Activated CD4-positive, CD25-positive, alpha-beta regulatory T cell treated with anti-CD3 and anti-CD28 coated beads, Interleukin-2, amount 50 U/mL, for 24 hours (primary cell): ENCODE measurements around the gene SLC6A18.

Experiments
- ATAC-seq, 2 donors: fragments of 150-1000 bp; cut with Tn5 transposase; one replicate each; pipeline ENCODE4 v1.10.0; 2021; ENCODE audit warnings: mild to moderate bottlenecking in 1 of 2, moderate library complexity in 1 of 2

The SLC6A18 gene, protein sequence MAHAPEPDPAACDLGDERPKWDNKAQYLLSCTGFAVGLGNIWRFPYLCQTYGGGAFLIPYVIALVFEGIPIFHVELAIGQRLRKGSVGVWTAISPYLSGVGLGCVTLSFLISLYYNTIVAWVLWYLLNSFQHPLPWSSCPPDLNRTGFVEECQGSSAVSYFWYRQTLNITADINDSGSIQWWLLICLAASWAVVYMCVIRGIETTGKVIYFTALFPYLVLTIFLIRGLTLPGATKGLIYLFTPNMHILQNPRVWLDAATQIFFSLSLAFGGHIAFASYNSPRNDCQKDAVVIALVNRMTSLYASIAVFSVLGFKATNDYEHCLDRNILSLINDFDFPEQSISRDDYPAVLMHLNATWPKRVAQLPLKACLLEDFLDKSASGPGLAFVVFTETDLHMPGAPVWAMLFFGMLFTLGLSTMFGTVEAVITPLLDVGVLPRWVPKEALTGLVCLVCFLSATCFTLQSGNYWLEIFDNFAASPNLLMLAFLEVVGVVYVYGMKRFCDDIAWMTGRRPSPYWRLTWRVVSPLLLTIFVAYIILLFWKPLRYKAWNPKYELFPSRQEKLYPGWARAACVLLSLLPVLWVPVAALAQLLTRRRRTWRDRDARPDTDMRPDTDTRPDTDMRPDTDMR

DNA sequence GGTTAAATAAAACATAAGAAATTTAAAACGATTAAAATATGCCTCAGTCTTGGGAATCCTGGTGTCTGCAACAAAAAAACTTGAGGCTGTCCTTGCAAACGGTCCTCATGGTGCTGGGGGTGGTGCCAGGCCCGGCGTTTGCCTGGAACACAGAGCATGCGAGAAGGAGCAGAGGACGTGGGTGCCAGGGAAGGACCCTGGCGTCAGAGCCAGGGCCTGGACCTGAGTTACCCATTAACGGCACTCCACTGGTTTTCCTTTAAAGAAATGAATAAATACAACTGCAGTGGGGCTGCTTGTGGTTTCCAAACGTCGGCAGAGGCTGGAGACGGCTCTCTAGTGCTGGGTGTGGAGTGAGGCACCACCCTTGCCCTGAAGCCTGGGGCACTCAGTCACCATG, at the start of gene SLC6A18:
Gene SLC6A18 (plus strand): TSS at position 301 of the 400 bp plus-strand sequence. CDS start 97 bp downstream, at position 398.
- ATAC-seq = no peak

DNA sequence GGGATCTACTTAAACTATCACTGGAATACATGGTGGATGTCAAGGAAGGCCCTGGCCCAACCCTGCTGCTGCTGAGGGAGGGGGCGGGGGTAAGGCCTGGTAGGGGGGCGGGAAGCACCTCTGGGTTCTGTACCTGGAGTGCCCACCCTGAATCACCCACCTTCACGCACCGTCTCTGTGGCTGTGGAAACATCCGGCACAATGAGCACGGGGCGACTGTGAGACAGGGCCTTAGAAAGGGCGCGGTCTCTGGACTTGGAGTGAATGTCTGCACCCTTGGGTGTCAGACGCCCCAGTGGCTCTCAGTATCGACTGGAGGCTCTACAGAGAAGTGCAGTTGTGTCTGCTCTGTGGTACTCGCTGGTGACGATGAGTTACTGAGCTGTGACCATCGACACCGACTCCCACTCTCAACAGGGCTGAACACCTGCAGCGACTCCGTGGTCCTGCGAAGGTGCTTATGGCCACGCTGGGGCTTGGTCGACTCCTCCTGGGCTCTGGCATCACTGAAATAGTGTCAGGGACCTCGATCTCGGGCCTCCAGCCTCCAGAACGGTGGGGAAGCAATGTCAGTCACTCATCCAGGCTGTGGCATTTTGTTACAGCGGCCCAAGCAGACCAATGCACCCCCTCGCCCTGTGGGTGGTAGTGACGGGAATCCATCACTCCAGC, 49.2 kb upstream of the SLC6A18 start:
- ATAC-seq = no peak

DNA sequence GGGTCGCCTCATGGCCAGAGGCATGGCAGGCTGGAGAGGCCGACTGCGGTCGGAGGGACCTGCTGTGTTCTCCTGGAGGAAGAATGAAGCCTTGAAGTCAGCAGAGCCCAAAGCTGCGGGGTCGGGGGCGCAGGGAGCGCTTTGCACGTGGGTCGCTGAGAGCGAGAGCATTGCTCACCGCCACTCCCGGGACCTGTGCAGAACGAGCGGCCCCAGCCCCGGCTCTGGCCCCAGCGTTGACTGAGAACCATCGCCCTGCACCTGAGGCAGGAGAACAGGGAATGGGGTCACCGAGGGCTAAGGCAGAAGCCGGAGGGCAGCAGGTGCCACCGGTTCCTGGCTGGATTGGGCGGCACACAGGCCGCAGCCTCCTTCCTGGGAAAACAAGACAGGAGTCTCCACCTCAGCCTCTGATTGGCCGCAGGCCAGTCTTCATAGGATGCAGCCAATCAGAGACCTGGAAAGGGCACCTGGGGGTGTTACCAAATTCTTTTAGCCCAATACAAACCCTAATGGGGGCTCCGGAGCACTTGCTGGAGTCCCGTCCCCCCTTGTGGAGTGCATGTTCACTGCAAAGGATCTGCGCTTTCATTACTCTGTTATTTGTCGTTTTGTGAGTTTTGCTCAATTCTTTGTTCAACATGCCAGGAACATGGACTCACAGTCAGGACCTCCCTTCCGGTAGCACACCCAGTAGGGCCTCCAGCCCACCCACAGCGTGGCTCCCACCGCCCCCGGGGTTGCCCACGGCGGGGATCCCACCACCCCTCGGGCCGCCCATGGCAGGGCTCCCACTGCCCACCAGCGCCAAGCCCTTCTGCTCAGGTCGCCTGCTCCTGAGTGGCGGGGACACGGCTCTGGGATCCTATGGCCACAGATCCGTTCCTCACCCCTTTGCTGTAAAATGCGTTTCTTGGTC, 48.4 kb upstream of the SLC6A18 start:
- ATAC-seq = no peak

DNA sequence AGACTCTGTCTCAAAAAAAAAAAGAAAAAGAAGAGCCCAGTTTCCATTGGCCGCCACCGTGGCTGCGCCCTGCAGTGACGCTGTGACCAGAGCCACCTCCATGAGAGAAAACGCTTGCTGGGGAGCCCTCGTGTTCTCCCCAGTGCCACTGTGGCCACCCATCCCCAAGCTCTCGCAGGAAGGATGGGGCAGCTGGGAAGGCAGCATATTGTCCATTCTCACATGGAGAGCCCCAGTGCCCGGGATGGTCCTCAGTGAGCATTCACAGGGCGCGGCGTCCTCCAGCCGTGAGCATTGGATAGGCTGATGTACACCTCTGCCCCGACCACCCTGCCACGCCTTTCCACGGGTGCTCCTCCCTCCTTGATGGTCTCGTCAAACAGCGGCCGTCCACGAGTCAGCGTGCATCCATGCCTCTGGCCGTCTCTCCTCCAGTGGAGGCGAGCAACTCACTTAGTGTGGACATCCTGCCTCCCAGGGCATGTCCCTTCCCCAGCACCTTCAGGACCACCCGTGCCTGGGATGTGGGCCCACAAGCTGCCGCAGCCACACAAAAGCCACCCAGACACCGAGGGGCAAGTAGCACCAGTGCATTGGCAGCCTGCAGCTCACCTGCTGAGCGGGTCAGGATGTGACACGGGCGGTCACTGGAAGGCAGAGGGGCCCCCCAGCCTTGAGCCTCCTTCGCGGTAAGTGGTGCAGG, 47.2 kb upstream of the SLC6A18 start:
- no peak for ATAC-seq

DNA sequence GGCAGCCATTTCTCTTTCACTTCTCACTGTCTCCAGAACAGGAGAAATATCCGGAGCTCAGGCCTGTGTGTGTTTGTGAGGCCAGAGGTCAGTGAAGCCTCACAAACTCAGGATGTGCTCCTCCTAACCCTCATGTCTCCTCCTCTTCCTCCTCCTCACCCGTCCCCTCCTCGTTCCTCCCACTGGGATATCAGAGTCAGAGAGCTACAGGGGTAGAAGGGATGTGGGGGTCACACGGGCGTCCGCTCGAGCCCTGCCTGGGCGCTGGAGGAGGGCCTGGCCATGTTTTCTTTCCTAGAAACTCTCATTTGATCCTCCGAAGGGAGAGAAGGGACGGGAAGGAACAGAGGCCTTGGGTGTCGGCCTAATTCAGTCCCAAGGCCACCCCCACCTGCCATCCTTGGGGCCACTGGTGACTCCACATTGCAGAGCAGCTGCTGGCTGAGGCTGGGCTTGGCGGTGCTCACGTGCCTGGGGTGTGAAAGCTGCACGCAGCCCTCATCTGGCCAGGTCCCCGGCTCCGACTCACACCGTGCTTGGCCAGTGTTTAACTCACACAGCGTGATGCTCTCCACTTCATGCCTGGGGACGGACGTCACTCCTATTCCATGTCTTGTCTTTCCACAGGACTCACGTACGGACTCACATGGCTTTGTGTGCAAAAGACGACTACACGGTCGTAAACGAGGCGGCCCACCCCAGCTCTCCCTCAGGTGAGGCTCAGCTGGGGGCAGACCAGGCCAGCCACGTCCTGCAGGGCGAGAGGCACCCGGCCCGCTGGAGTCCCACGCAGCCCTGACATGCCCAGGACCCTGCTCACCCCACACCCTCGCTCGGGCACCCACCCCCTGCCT, 46.4 kb upstream of the SLC6A18 start:
- no peak for ATAC-seq

DNA sequence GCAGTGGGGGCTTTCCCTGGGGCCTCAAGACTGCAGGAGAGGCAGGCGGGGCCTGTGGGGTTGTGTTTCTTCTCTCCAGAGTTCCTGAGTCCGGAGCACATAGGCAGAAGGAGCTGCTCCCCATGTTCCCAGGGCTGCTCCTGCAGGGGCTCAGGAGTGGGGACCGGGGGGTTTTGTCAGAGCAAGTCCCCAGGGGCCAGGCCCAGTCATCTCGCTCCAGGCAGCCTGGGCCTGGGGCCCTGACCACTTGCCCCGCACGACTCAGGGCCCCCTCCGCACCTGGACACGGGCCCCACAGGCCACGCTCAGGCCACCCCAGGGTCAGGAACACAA, 45.8 kb upstream of the SLC6A18 start:
- ATAC-seq = no peak

DNA sequence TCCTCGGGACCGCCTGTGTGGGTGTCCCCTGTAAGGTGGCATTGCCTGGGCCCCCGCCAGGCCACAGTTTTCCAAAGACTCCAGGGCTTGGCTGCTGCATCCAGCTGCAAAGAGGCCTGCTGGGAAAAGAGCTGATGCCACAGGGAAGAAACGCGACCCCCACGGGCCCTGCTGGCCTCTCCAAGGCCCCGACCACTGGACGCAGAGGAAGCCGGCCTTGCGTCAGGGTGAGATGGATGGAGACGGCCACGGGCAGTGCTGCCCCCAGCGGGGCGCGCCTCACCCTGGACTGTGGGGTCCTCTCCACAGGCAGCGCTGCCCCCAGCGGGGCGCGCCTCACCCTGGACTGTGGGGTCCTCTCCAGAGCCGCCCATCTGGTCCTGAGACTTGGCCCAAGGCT, 45.1 kb upstream of the SLC6A18 start:
- no peak for ATAC-seq

DNA sequence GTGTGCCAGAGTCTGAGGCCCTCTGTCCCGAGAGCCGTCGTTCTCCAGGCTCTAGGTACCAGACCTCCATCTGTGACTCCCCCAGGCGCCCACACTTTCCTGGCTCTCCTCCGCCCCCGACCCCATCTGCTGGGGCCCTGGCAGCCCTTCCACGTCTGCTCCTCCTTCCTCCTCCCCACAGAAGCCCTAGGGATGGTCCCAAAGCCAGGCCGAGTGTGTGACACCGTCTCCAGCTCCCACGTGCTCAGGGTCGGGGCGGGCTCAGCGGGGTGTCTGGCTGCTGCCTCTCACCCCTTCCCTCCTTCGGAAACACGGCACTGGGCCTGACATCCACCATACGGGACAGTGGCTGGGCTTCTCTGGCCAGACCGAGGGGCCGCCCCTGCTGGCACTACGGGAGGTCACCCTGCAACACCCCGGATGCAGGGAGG, 44.3 kb upstream of the SLC6A18 start:
- no peak for ATAC-seq

DNA sequence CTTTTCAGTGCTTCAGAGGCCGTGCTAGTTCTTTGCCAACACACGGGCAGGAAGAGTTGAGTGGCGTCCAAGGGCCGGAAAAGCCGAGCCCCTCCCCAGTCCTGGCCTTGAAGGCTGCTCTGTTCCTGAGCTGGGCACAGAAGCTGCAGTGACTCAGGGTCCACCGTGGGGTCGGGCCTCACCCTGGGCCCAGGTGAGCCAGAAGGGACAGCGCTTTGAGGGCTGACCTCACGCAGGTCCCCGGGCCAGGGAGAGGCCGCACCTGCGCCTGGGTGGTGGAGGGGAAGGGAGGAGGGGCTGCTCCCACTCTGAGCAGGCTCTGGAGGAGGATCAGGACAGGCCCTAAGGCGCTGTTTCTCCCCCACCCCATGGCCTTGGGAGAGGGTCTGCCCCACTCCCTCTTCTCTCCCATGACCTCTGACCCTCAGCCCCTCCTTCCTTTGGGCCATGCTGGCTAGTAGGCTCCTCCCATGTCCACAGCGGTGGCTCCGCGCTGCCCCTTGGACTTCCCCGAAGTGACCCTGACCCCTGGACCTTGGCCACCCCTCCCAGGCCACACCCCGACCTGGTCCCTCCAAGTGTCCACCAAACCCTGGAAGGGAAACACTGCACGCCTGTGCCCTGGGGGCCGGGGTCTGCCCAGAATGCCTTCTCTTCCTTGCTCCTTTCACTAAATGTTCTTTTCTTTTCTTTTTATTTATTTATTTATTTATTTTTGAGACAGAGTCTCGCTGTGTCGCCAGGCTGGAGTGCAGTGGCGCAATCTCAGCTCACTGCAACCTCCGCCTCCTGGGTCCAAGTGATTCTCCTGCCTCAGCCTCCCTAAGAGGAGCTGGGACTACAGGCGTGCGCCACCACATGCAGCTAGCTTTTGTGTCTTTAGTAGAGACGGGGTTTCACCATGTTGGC, 43.5 kb upstream of the SLC6A18 start:
- ATAC-seq = no peak

DNA sequence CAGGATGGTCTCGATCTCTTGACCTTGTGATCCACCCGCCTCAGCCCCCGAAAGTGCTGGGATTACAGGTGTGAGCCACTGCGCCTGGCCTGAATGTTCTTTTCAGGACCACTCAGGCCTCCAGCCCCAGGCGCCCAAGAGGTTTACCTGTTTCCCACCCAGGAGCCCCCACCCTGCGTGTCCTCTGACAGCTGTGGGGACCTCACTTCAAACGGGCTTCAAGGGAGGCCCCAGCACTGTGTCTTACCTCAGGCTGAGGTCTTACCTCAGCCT, 42.9 kb upstream of the SLC6A18 start:
- no peak for ATAC-seq

DNA sequence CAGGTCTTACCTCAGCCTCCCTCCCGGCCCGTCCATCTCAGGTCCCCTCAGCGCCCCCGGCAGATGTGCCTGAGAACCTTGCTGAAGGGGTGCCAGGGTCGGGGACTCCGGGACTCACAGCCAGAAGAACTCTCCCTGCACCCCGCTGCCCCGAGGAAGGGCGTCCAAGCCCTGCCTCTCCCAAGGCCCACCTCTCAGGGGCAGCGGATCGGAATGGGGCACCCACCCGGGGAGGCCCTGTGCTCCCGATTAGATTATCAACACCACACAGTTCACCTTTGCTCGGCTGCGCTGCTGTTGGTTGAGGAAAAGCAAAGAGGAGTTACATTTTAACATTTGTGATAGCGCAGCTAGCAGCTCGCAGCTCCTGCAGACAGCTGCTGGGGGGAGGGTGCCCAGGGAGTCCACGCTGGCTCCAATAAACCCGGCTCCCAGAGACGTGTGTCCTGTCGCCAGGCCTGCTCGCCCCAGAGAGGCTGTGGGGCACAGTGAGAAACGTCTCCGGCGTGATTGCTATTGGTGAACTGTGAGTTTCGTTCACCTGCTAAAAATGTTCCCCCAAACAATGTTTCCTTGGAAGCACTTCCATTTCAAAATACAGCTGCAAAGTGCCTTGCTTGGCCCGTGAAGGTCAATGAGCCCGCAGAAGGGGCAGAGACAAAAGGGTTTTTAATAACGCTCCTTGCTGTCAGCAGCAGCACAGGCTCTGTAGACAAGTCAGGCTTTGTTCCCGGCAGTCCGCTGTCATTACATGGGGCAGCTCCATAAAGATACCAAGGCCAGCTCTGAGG, 42.4 kb upstream of the SLC6A18 start:
- ATAC-seq = no peak

DNA sequence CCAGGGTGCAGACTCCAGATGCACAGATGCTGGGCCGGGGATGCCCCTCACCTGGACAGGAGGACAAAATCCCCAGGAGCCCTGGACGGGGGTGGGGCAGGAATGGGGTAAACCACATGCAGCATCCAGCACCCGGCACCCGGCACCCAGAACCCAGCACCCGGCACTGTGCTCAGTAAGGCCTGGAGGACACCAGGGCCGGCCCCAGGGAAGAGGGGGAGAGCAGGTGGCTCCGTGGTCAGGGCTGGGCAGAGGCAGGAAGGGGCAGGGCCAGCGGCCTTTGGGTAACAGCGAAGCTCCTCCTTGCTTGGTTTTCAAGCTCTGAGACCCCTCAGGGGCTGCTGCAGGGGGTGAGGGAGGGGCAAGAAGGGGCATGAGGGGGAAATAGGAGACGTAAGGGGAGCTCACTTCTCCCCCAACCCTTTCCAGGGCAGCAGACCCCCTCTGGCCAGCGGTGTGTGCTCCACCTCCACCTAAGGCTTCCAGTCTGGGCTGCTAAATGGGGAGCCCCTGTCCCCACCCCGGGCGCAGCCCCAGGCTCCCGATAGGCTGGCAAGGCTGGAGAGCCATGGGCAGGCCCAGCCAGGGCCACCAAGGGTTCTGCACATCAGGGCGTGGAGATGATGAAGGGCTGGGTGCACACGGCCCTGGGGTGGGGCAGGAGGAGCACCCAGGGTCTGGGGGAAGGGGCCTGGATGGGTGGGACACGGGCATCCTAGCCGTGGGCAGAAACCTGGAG, 41.6 kb upstream of the SLC6A18 start:
- ATAC-seq = no peak

DNA sequence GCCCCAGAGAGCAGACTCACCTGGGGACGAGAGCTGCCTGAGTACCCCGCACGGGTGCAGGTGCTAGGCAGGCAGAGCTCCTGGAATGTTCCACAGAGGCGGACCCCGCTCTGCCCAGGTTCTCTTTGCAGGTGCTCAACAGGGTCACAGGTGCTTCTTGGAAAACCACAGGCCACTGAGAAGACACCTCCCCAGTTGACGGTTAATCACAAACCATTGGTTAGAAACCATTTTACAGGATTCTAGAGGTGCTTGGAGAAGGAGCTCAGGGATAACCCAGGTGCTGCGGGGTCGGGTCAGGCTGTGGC, 41.1 kb upstream of the SLC6A18 start:
- ATAC-seq = no peak

DNA sequence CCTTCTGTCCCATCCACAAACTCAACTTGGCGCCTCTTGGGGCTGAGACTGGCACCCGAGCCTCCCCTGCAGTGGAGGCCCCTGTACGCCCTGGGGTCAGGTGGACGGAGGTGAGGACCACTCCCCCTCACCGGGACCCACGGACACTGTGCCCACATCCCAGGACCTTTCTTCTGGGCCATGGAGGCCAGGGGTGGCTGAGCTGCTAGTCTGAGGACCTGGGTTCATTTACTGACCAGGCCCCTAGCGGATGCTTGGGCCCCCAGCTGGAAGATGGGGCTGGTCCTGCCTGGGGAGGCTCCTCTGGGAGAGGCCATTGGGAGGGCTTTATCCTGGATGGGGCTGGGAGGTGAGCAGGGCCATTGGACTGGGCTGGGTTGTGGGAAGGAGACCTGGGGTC, 40.7 kb upstream of the SLC6A18 start:
- ATAC-seq = no peak

DNA sequence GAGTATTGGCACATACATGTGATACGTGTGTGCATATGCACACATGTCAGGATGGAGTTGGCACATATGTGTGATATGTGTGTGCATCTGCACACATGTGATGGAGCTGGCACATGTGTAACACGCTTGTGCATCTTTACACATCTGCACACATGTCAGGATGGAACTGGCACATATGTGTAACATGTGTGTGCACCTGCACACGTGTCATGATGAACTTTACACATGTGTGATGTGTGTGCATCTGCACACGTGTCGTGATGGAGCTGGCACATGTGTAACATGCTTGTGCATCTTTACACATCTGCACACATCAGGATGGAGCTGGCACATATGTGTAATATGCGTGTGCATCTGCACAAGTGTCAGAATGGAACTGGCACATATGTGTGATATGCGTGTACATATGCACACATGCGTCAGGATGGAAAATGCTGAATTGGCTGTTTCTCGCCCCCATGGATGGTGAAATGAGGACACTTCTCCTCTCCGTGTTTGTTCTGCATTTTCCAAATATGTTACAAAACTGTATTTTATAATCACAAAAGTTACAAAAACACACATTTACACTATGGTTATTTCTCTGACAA, 40.0 kb upstream of the SLC6A18 start:
- ATAC-seq = no peak

DNA sequence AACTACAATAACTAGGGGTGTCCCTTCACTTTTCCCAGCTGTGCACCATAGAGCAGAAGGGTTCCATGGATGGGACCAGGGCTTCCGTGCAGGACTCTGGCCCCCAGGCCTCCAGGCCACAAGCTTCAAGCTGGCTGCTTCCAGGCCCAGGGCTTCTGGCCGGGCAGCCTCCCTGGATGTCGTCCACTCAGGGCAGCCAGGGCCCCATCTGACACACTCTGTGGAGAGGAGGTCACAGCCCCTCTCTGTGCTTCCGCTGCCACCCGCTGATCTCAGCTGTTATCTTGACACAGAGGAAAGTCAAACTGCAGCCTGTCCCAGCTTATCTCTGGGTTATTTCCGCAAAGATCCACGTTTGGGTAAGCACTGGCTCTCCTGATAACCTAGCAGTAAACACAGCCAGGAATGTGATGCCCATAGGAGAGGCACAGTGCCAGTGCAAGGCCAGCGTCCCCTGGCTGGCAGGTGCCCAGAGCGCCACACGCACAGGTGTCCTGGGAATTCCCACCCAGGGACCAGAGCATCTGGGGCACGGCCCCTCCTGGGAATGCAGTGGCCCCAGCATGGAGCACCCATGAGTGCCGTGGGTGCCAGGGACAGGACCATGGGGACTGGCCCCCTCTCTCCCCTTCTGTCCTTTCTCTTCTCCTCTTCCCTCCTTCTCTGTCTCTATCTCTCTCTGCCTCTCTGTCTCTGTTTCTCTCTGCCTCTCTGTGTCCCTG, 39.4 kb upstream of the SLC6A18 start:
- no peak for ATAC-seq

DNA sequence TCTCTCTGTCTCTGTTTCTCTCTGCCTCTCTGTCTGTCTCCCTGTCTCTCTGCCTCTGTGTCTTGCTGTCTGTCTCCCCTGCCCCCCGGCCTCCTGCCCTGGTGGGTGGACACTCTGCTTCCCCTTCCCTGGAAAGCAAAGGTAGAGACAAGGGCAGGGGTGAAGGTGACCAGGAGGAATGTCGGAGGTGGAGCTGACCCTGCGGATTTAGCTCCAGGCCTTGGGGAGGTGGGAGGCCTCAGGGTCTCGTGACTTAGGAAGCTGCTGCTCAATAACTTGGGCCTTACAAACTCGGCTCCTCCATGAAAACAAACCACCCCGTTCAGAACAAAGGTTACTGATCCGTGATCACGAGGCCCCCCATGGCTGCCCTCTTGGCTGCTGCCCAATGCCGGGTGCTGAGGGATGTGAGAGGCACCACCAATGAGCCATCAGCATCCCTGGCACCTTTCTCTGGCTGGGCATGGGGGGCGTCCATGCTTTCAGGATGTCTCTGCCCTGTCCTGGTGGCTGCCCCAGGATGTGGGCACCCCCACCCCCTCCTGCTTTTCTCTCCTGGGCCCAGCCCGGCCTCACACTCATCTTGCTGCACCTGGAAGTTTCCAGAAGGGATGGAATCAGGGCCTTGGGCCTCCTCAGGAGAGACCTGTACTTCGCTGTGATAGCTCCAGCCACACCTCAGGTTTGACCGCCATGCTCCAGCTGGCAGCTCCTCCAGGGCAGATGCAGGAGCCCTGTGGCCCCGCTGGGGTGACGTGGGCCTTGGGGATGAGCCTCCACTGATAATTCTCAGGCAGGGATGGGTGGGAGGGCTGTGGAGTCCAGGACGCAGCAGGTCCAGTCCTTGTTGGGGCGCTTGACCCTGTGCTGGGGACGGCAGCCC, 38.6 kb upstream of the SLC6A18 start:
- ATAC-seq = no peak
